Omental fat pad (tissue), 4 donors: ENCODE results near the gene CT45A3. TPM values are rescaled to one million over a fixed set of nuclear protein-coding genes. Genes with fewer than 3 reads are reported as not detected.

Source experiments
- small RNA-seq: library from RNA; depleted of rRNA; stranded (forward); fragments of <200 nt; gene quantifications from one replicate; pipeline ENCODE3, GENCODE V24; 2016
- total RNA-seq, 4 donors: library from RNA; depleted of rRNA; stranded (reverse); fragments of >200 nt; gene quantifications; one replicate each; pipeline ENCODE4 v1.1.0, GENCODE V29; 2016

CT45A3 gene
- total RNA-seq, 4 donors from 2014 or later: not detected

Small RNAs within 50 kb of the gene (small RNA-seq; reads per million reads assigned to genes)
- not detected for gene AC240442.1

Other genes with a start within 250 kb of the CT45A3 start
- 1 to 10 TPM; 5.1 to 9.7 (median 7.7) TPM for gene INTS6L, start 247.5 kb downstream of the CT45A3 start, total RNA-seq
- not detected for gene CT45A1, start 54.6 kb downstream of the CT45A3 start, total RNA-seq
- not detected for gene CT45A5, start 17.3 kb upstream of the CT45A3 start, total RNA-seq
- not detected for gene CT45A6, start 34.6 kb upstream of the CT45A3 start, total RNA-seq
- not detected for gene CT45A2, start 51.8 kb upstream of the CT45A3 start, total RNA-seq
- not detected for gene CT45A7, start 69.1 kb upstream of the CT45A3 start, total RNA-seq
- gene CT45A8, start 86.3 kb upstream of the CT45A3 start, total RNA-seq: not detected
- gene CT45A9, start 103.6 kb upstream of the CT45A3 start, total RNA-seq: not detected
- gene CT45A10, start 125.3 kb upstream of the CT45A3 start, total RNA-seq: not detected
- gene SAGE1, start 125.5 kb upstream of the CT45A3 start, total RNA-seq: not detected
- gene MMGT1, start 205.8 kb upstream of the CT45A3 start, total RNA-seq: 10 to 100 TPM; 24.1 to 30.6 (median 25.4) TPM
- 10 to 100 TPM in 3 of 4 donors, 1 to 10 TPM in 1; 9.5 to 18.6 (median 10.8) TPM for gene SLC9A6, start 217.2 kb upstream of the CT45A3 start, total RNA-seq